Smooth muscle cell (in vitro differentiated cells): ENCODE measurements around the gene ANP32D. TPM values are rescaled to one million over a fixed set of nuclear protein-coding genes. Genes with fewer than 3 reads are reported as not detected.
"Not testable (repeated sequence)": the region's sequence is repeated elsewhere in the genome, so short reads cannot be mapped to it uniquely, and the experiment has no call there.

Experiments
- DNase-seq: peaks from one replicate; lab custom pipeline; 2025; ENCODE audit not compliant: unreplicated experiment; lab: John Stamatoyannopoulos, UW
- H2AFZ ChIP-seq: fragments of 200-600 bp; sonication (generic); 2 replicates; pipeline ENCODE4 v1.6.0; 2016; ENCODE audit warnings: antibody characterized with exemption, low read depth, mild to moderate bottlenecking
- H3F3A ChIP-seq: fragments of 200-600 bp; sonication (generic); 2 replicates; pipeline ENCODE4 v1.6.0; 2017; ENCODE audit warnings: antibody characterized with exemption, low read depth
- H3K27ac ChIP-seq: fragments of 200-600 bp; sonication (generic); 2 replicates; pipeline ENCODE4 v1.5.1; 2016; ENCODE audit warnings: low read depth, mild to moderate bottlenecking
- H3K27me3 ChIP-seq: fragments of 200-600 bp; sonication (generic); 2 replicates; pipeline ENCODE4 v1.6.1; 2016; ENCODE audit warnings: low read depth, mild to moderate bottlenecking
- H3K36me3 ChIP-seq: fragments of 200-600 bp; sonication (generic); 2 replicates; pipeline ENCODE4 v1.5.1; 2016; ENCODE audit warnings: low read depth
- H3K4me1 ChIP-seq: fragments of 200-600 bp; sonication (generic); 2 replicates; pipeline ENCODE4 v1.5.1; 2016; ENCODE audit warnings: low read depth
- H3K4me2 ChIP-seq: fragments of 200-600 bp; sonication (generic); 2 replicates; pipeline ENCODE4 v1.6.0; 2016; ENCODE audit warnings: mild to moderate bottlenecking
- H3K4me3 ChIP-seq: fragments of 200-600 bp; sonication (generic); 2 replicates; pipeline ENCODE4 v1.5.1; 2016; ENCODE audit warnings: mild to moderate bottlenecking
- H3K79me2 ChIP-seq: fragments of 200-600 bp; sonication (generic); 2 replicates; pipeline ENCODE4 v1.6.0; 2016; ENCODE audit warnings: low read depth, mild to moderate bottlenecking
- H3K9ac ChIP-seq: fragments of 200-600 bp; sonication (generic); 2 replicates; pipeline ENCODE4 v1.6.0; 2016; ENCODE audit warnings: low read depth
- H3K9me3 ChIP-seq: fragments of 200-600 bp; sonication (generic); replicated peaks from 2 replicates; pipeline ENCODE4 v1.5.1; 2016; ENCODE audit warnings: low read depth
- H4K20me1 ChIP-seq: fragments of 200-600 bp; sonication (generic); 2 replicates; pipeline ENCODE4 v1.6.0; 2016; ENCODE audit warnings: low read depth
- CTCF ChIP-seq: fragments of 200-600 bp; sonication (generic); IDR thresholded peaks from 2 replicates; pipeline ENCODE4 v1.5.1; 2017; ENCODE audit warnings: borderline replicate concordance, mild to moderate bottlenecking, antibody characterized with exemption; ENCODE audit not compliant: insufficient read depth, poor library complexity, severe bottlenecking
- WGBS: methylation state at CpG from one replicate; pipeline ENCODE4 v1.1.7; 2016; ENCODE audit warnings: low lambda C conversion rate; 5-methylcytosine and 5-hydroxymethylcytosine counted together
- polyA plus RNA-seq: library from polyadenylated mRNA; unstranded; fragments of >200 nt; fragmentation: Nextera tagmentation; extraction: Ambion mirVana; gene quantifications from 2 replicates; pipeline ENCODE4 v1.2.1, GENCODE V29; 2016
- total RNA-seq: library from RNA; depleted of rRNA; stranded (reverse); fragments of >200 nt; gene quantifications from 2 replicates; pipeline ENCODE4 v1.2.3, GENCODE V29; 2014

Gene ANP32D
- not detected in 2 replicates for total RNA-seq
- not detected in 2 replicates for polyA plus RNA-seq

- TF ChIP-seq CTCF = no peak
- Histone ChIP-seq H2AFZ (no peak within 1 kb of the TSS), H3K4me3 (no peak within 1 kb of the TSS), H3K27ac (no peak within 1 kb of the TSS), H3K4me1 (no peaks in the 10 kb centered on the region), H3K9ac (no peak within 1 kb of the TSS), H3K9me3 (no peaks in the 10 kb centered on the region), H3K79me2 (no peaks in the 10 kb centered on the region), H3K4me2 (no peak within 1 kb of the TSS), H3F3A (no peaks in the 10 kb centered on the region), H4K20me1 (no peaks in the 10 kb centered on the region), H3K27me3 (no peaks in the 10 kb centered on the region), H3K36me3 (no peaks in the 10 kb centered on the region)
- DNase-seq = no peak
- WGBS = 93% methylated on average over 7 of the region's 7 CpGs
Observed at GRCh38 chr12:48472259-48472658, at the start of gene ANP32D. ANP32D (plus strand) TSS chr12:48472559; CDS start chr12:48472665, 106 bp downstream.

- Histone ChIP-seq H3K4me3 (no peak overlapping the region), H2AFZ (no peak overlapping the region), H3K9me3 (no peaks in the 10 kb centered on the region), H3K27ac (no peak overlapping the region), H3K79me2 (no peaks in the 10 kb centered on the region), H3K36me3 (no peaks in the 10 kb centered on the region), H4K20me1 (no peaks in the 10 kb centered on the region), H3F3A (peaks cover 12% of the 10 kb centered on the region), H3K4me1 (peaks cover 16% of the 10 kb centered on the region), H3K27me3 (no peaks in the 10 kb centered on the region), H3K9ac (no peak overlapping the region), H3K4me2 (peak overlapping the region; percentile 34)
- no peak for TF ChIP-seq CTCF
- 51% methylated on average over 3 of the region's 3 CpGs for WGBS
- no peak for DNase-seq
Observed at GRCh38 chr12:48423171-48423570, 49.2 kb upstream of the ANP32D start.

GRCh38 chr12:48424644-48425043, 47.7 kb upstream of the ANP32D start:
- Histone ChIP-seq H3K9ac (no peak overlapping the region), H3K4me2 (no peak overlapping the region), H3K4me3 (no peak overlapping the region), H3F3A (peaks cover 5% of the 10 kb centered on the region), H3K27ac (no peak overlapping the region), H3K9me3 (no peaks in the 10 kb centered on the region), H3K36me3 (no peaks in the 10 kb centered on the region), H4K20me1 (no peaks in the 10 kb centered on the region), H3K27me3 (no peaks in the 10 kb centered on the region), H3K79me2 (no peaks in the 10 kb centered on the region), H3K4me1 (peaks cover 6% of the 10 kb centered on the region), H2AFZ (no peak overlapping the region)
- no peak for TF ChIP-seq CTCF
- no peak for DNase-seq
- WGBS = 95% methylated on average over 1 of the region's 1 CpG

GRCh38 chr12:48434016-48434415, 38.3 kb upstream of the ANP32D start:
- not testable (repeated sequence) for H3K9ac ChIP-seq, H3K4me3 ChIP-seq, H3F3A ChIP-seq, DNase-seq, H2AFZ ChIP-seq, H3K4me1 ChIP-seq, H3K27me3 ChIP-seq, H3K9me3 ChIP-seq, H3K36me3 ChIP-seq, H4K20me1 ChIP-seq, H3K27ac ChIP-seq, H3K79me2 ChIP-seq, H3K4me2 ChIP-seq
- WGBS = 97% methylated on average over 10 of the region's 10 CpGs
